Keratinocyte (primary cell): ENCODE measurements around the gene ZNF521. TPM values are rescaled to one million over a fixed set of nuclear protein-coding genes. Genes with fewer than 3 reads are reported as not detected.

Experiments used
- DNase-seq: peaks from one replicate; pipeline ENCODE4 v3.0.0-alpha.2; 2011; ENCODE audit warnings: low read depth, missing footprints, low spot score
- FAIRE-seq: peaks from 2 replicates; lab custom pipeline; 2011; peaks lifted over from hg19 to GRCh38; lab: Jason Lieb, UNC
- H2AFZ ChIP-seq: 2 replicates; pipeline ENCODE4 v1.6.0; 2012; ENCODE audit warnings: low read length, control low read depth, inconsistent platforms; ENCODE audit not compliant: control insufficient read depth
- H3K27ac ChIP-seq: 2 replicates; pipeline ENCODE4 v1.5.1; 2011; ENCODE audit warnings: low read length; ENCODE audit not compliant: control insufficient read depth, insufficient read depth
- H3K27me3 ChIP-seq: 3 replicates; pipeline ENCODE4 v1.6.0; 2011; ENCODE audit warnings: low read length; ENCODE audit not compliant: control insufficient read depth, insufficient read depth; ENCODE audit errors: extremely low read depth
- H3K36me3 ChIP-seq, 2 experiments: 2 replicates in 1 of 2; 3 replicates in 1 of 2; pipeline ENCODE4 v1.5.1; 2011; ENCODE audit warnings: low read length in 2 of 2, mild to moderate bottlenecking in 1 of 2; ENCODE audit not compliant: control insufficient read depth in 2 of 2, insufficient read depth in 2 of 2; ENCODE audit errors: extremely low read depth in 1 of 2
- H3K4me1 ChIP-seq: 3 replicates; pipeline ENCODE4 v1.5.1; 2011; ENCODE audit warnings: low read length; ENCODE audit not compliant: control insufficient read depth, insufficient read depth; ENCODE audit errors: extremely low read depth
- H3K4me2 ChIP-seq: 3 replicates; pipeline ENCODE4 v1.6.0; 2011; ENCODE audit warnings: low read depth, low read length; ENCODE audit not compliant: control insufficient read depth, insufficient read depth; ENCODE audit errors: extremely low read depth
- H3K4me3 ChIP-seq, 3 experiments: fragments of 200-600 bp in 1 of 3; sonication (generic) in 1 of 3; 2 replicates in 2 of 3; 3 replicates in 1 of 3; pipeline ENCODE4 v1.5.1; 2011 to 2016; ENCODE audit warnings: low read length in 3 of 3, mild to moderate bottlenecking in 3 of 3, control low read depth in 2 of 3, inconsistent platforms in 1 of 3, low read depth in 1 of 3, mixed read lengths in 1 of 3, mixed run types in 1 of 3, moderate library complexity in 1 of 3; ENCODE audit not compliant: control insufficient read depth in 2 of 3, insufficient read depth in 2 of 3; ENCODE audit errors: extremely low read depth in 1 of 3
- H3K79me2 ChIP-seq: 2 replicates; pipeline ENCODE4 v1.6.0; 2012; ENCODE audit warnings: low read length; ENCODE audit not compliant: control insufficient read depth, insufficient read depth
- H3K9ac ChIP-seq: 3 replicates; pipeline ENCODE4 v1.6.0; 2011; ENCODE audit warnings: low read length; ENCODE audit not compliant: control insufficient read depth, insufficient read depth; ENCODE audit errors: extremely low read depth
- H3K9me1 ChIP-seq: 3 replicates; pipeline ENCODE4 v1.6.0; 2011; ENCODE audit warnings: low read length; ENCODE audit not compliant: control insufficient read depth, insufficient read depth; ENCODE audit errors: extremely low read depth
- H3K9me3 ChIP-seq: 2 replicates; pipeline ENCODE4 v1.5.1; 2012; ENCODE audit warnings: low read depth, low read length; ENCODE audit not compliant: control insufficient read depth
- H4K20me1 ChIP-seq: 3 replicates; pipeline ENCODE4 v1.6.0; 2011; ENCODE audit warnings: low read length; ENCODE audit not compliant: control insufficient read depth, insufficient read depth; ENCODE audit errors: extremely low read depth
- CTCF ChIP-seq, 3 experiments: IDR thresholded peaks in 1 of 3; conservative IDR thresholded peaks in 1 of 3; optimal IDR thresholded peaks in 1 of 3; 2 replicates in 2 of 3; 3 replicates in 1 of 3; pipeline versions ENCODE3 to v1.5.1; 2011; ENCODE audit warnings: low read length in 3 of 3, mild to moderate bottlenecking in 3 of 3, moderate library complexity in 2 of 3, control low read depth in 1 of 3, inconsistent platforms in 1 of 3; ENCODE audit not compliant: insufficient read depth in 2 of 3; ENCODE audit errors: extremely low read depth in 1 of 3
- EZH2 ChIP-seq: IDR thresholded peaks from one replicate; pipeline ENCODE4 v1.6.1; 2012; ENCODE audit warnings: inconsistent platforms, mild to moderate bottlenecking, low read length, moderate library complexity
- dilution Hi-C: fragments of 300-500 bp; cut with MboI; formaldehyde crosslinking; loops from one replicate; pipeline ENCODE4 v1.7.0; 2020; ENCODE audit warnings: low sequenced_read_pairs; ENCODE audit not compliant: extremely low pct_ligation_motif_present
- polyA plus RNA-seq, 5 experiments: library from polyadenylated mRNA; depleted of rRNA in 3 of 5; stranded (reverse) in 3 of 5; stranded (forward) in 1 of 5; unstranded in 1 of 5; fragments of >200 nt; gene quantifications; 1 replicate in 1 of 5; 2 replicates in 3 of 5; 3 replicates in 1 of 5; pipeline versions ENCODE4 v1.2.1 to v1.2.3, GENCODE V29; 2011 to 2012; ENCODE audit warnings: missing spikeins in 2 of 5, low read depth in 1 of 5, low replicate concordance in 1 of 5

Gene ZNF521
- polyA plus RNA-seq, 1 donor (not counting 4 experiments of a cell fraction or from before 2014, with no cell fraction given) = 0.07 TPM

- Histone ChIP-seq H2AFZ (no peak overlapping the region), H3K9me3 (no peaks in the 10 kb centered on the region), H3K4me3 (no peak overlapping the region), H3K9me1 (no peaks in the 10 kb centered on the region), H3K27me3 (no peaks in the 10 kb centered on the region), H4K20me1 (no peaks in the 10 kb centered on the region), H3K36me3 (no peaks in the 10 kb centered on the region), H3K9ac (no peak overlapping the region), H3K27ac (no peak overlapping the region), H3K4me2 (no peak overlapping the region), H3K4me1 (no peaks in the 10 kb centered on the region), H3K79me2 (no peaks in the 10 kb centered on the region)
- TF ChIP-seq CTCF (optimal IDR thresholded peaks at IDR 0.05 in 1 of 3, IDR thresholded peaks at IDR 0.05 in 1 of 3, conservative IDR thresholded peaks at IDR 0.05 in 1 of 3; ENCODE audit: extremely low read depth in 1 of 3, insufficient read depth in 2 of 3, low read length in 3 of 3) (no peak), EZH2 (no peak)
- no peak for FAIRE-seq
- dilution Hi-C loops = no loop called here
- DNase-seq = no peak
These were observed 254.9 kb downstream of the ZNF521 start for GRCh38 chr18:25097057-25097456.

GRCh38 chr18:25093141-25093540 is 258.8 kb downstream of the ZNF521 start:
- H3K4me1 ChIP-seq = peaks cover 13% of the 10 kb centered on the region
- H2AFZ ChIP-seq = peak overlapping the region; percentile 15
- TF ChIP-seq CTCF (optimal IDR thresholded peaks at IDR 0.05 in 1 of 3, IDR thresholded peaks at IDR 0.05 in 1 of 3, conservative IDR thresholded peaks at IDR 0.05 in 1 of 3; ENCODE audit: extremely low read depth in 1 of 3, insufficient read depth in 2 of 3, low read length in 3 of 3) = no peak
- dilution Hi-C loops = no loop called here
- H3K4me2 ChIP-seq = no peak overlapping the region
- no peak overlapping the region for H3K9ac ChIP-seq
- no peaks in the 10 kb centered on the region for H4K20me1 ChIP-seq
- H3K27ac ChIP-seq = no peak overlapping the region
- H3K79me2 ChIP-seq = no peaks in the 10 kb centered on the region
- FAIRE-seq = no peak
- no peaks in the 10 kb centered on the region for H3K36me3 ChIP-seq
- H3K9me3 ChIP-seq = no peaks in the 10 kb centered on the region
- no peaks in the 10 kb centered on the region for H3K27me3 ChIP-seq
- no peak overlapping the region for H3K4me3 ChIP-seq
- H3K9me1 ChIP-seq = no peaks in the 10 kb centered on the region
- no peak for DNase-seq
